ENCODE measurements around the gene FAM20C.
"Not testable (repeated sequence)": the region's sequence is repeated elsewhere in the genome, so short reads cannot be mapped to it uniquely, and the experiment has no call there.

Gene FAM20C

DNA sequence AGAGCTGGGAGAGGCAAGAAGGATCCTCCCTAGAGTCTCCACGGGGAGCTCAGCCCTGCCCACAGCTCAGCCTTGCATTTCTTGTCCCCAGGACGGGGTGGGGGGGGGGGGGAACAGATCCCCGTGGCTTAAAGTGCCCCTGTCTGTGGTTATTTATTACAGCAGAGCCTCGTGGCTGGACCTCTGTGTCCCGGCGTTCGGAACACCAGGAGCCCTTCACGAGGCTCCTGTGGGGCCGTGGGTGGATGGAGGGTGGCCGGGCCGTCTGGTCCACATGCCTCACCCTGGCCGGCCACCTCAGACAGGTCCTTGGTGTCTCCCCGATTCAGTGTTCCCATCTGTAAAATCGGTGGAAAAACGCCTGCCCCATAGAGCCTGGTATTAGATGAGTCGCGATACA lies 37.9 kb downstream of the FAM20C start:
- DNase-seq = no peak

DNA sequence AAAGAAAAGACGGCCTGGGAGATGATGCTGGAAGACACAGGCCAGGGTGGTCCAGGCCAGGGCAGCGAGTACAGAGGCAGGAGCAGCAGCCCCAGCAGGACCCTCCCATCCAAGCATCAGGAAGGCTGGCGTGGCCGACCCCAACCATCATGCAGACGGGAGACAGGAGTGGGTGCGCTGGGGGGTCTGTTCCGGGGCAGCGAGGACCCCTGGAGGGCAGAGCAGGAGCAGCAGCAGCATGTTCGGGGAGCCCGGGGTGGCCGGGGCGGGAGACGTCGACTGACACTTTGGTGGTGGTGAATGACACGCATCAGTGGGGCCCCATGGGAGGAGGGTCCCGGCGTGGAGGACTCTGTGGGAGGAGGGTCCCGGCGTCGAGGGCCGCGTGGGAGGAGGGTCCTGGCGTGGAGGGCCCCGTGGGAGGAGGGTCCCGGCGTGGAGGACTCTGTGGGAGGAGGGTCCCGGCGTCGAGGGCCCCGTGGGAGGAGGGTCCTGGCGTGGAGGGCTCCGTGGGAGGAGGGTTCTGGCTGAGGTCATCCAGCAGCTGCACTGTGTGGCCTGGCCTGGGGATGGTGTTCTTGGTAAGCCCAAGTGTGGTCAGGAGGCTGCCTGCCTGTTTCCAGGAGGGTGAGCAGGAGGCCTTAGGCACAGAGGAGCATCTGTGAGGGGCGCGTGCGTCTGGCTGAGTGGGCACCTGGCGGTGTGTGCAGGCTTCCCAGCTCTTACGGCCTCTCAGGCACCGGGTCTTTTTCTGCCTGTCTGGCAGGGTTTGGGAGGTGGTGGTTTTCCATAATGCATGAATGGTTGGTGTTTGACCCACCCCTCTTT lies 38.9 kb downstream of the FAM20C start:
- no peak for DNase-seq

DNA sequence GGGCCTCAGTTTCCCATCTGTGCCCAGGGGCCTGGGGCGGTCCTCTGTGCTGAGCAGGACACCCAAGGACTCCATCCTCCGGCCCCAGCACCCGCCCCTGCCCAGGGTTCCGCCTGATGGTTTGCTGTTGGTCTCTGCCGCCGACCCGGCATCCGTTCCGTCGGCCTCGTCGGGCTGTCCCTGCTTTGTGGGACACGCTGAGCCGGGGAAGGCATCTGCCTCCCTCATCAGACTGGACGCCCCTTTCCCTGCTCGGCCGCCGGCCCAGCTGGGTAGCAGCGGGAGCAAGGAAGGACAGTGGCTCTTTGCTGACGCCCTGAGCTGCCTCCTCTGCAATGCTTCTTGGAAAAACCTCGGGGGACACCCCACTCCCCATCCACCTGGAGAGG lies 39.5 kb downstream of the FAM20C start:
- no peak for DNase-seq

DNA sequence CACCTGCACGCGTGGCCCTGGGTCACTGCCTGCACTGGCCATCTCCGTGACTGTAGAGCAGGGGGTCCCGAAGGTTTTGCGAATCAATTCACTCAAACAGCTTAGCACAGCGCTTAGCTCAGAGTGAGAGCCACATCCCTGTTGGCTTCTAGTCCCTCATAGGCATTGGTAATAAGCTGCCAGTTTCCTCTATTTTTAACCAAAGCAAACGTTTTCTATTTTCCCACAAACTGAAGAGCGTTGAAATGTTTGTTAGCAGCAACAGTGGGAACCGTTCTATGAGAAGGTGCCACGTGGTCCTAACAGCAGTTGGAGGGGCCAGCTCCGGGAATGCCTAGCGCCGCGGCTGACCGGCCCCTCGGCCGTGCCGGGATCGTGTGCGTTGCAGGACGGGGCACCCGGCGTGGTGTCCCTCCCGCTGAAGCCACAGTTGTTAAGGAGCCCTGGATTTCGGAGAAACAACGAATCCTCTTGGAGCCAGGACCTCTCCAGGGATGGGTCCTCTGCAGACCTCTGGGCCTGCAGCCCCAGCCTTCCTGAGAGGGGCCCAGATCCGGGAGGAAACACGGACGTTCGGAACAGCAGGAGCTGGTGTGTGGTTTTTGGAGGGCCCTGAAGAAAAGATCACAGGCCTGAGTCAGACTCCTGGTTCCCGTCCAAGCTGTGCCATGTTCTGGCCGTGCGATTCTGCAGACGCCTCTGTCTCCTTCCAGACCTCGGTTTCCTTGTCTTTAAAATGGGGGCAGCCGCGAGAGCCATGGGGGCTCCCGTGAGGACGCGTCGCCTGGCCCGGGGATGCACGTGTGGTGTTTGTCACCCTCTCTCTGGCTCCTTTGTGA lies 40.3 kb downstream of the FAM20C start:
- no peak for DNase-seq

DNA sequence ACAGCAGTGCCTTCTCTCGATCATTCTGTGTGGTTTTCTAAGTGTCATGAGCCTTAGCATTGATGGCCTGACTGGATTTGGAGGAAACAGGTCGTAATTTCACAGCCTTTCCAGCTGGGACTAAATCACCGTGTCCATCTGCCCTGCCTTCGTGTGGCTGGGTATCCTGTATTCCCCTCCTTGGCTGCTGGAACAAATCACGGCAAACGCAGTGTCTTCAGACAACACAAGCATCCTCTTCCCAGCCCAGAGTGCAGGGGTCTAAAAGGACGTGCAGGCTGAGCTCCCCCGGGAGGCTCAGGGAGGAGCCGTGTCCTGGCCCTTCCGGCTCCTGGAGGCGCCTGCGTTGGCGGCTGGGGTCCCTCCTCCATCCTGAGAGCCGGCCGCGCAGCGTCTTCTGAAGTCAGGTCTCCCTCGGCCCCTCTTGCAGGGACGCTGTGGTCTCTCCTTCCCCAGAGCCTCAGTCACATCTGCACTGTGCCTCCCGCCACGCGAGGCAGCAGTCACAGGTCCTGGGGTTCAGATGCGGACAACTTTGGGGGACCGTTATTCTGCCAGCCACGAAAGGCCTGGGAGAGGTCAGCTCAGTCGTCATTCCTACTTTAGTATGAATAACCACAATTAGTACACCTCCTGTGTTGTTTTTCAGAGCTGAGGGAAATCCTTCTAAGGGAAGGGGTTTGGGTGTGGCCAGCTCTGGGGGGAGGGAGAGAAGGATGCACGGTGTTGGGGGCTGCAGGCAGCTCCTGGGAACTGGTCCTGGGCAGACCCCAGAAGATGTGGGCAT lies 41.1 kb downstream of the FAM20C start:
- no peak for DNase-seq

DNA sequence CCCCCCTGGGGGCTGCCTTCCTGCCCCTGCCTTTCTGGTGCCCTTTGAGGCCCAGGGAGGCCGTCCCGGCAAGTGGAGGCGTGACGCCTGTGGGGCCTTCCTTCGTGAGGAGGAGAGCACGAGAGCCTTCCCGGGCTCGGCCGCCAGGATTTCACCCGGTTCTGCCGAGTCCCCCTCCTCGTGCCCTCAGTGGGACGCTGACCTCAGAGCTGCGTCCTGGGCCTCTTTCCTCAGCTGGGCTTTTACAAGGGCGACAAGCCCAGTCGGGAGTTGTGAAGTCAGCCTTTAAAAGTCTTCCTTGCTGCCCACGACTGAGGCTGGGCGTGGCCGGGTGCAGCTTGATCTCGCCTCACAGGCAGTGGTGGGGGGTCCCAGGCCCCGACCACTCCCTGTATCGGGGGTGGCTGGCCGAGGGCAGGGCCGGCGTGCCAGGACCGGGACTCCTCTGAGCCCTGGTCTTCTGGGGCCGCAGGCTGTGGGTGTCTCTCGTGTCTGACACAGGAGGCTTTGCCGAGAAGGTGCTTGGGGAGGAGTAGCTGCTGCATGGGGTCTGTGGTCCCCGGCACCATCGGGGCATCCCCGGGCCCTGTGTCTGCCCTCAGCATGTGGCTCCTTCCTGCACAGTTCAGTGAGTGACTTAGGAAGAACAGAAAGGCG lies 41.8 kb downstream of the FAM20C start:
- DNase-seq = no peak

DNA sequence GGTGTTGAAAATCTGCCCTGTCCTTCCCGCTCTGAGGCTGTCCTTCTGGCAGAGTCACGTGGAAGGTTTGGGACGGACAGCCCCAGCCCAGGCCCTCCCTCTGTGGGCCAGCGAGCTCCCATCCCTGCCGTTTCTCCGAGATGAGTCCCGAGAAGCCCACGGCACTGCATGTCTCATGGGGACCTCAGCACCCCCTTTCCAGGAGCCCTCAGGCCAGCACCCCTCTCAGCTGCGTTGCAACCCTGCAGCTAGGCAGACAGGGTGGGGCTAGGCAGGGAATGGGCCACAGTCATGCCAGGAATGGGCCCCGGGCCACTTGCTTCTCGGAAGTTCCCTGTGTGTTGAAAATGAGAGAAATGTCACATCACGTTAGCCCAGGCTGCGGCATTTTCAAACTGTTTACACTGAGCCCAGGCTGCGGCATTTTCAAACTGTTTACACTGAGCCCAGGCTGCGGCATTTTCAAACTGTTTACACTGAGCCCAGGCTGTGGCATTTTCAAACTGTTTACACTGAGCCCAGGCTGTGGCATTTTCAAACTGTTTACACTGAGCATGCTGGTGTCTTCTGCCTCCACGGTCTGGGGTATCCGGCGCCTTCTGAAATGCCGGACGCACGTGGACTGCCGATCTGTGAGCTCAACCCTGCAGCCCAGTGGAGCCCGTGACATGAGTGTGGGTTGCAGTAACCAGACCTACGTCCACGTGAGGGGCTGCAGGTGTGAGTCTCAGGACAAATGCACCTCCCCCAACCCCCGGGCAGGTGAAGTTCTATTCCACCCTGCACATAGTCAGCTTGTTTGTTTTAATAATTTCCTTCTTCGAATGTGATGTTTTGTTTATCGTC lies 42.6 kb downstream of the FAM20C start:
- no peak for DNase-seq

DNA sequence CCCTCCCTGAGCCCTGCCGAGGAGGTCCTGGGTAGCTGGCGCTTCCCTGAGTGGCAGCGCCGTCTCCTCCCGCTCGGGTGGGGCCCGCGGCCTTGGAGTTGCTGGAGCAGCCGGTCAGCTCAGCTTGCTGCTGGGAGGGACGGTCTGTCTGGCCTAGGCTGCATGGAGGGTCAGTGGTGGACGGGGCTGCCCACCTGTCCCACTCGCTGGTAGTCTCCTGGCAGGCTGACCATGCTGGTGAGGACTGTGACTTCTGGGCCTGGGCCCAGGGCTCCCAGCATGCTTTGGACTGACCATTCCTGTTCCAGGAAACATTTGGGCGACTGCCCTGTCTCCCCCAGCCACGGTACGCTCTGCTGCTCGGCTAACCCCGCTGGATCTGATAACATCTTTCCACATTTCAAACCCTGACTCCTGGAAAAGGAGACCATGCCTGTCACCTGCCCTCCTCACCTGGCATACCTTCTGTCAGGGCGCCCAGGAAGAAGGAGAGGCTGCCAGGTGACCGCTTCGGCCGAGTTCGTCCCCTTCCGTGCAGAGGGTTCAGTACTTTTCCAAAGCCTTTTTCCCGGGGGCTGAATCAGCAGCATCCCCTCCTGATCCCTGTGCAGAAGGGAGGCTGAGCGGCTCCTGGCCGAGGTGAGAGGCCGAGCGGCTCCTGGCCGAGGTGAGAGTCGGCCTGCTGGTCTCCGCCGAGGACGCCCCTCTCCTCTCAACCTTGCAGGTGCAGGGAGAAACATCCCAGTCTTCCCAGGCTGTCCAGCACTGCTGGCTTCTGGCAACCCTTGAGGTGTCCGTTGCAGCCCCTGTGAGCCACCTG lies 43.4 kb downstream of the FAM20C start:
- DNase-seq = no peak

DNA sequence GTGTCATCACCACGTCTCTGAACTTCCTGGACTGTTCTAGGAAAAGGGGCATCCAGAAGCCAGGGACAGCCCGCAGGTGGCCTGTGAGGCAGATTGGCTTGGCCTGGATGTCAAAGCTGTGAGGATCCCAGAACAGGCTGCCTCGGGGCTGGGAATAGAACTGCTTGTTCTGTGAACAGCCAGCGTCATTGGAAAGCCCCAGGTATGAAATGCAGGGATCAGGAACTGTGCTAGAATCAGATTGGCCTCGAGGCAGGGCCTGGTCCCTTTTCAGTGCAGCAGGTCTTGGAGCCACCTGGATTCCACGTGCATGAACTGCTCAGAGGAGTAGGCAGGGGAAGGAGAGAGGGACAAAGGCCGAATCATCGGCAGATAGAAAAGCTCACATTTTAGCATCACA lies 44.6 kb downstream of the FAM20C start:
- DNase-seq = no peak

DNA sequence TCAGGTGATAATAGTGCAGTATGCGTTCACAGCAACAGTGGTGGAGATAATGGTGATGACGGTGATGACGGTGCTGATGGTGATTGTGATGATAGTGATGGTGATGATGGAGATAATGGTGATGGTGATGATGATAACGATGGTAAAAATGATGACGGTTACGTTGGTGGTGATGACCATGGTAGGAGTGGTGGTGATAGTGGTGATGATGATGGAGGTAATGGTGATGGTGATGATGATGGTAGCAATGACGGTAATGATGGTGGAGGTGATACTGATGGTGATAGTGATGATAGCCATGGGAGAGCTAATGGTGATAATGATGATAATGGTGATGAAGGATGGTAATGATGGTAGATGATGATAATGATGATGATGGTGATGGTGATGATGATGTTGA lies 45.0 kb downstream of the FAM20C start:
- no peak for DNase-seq

DNA sequence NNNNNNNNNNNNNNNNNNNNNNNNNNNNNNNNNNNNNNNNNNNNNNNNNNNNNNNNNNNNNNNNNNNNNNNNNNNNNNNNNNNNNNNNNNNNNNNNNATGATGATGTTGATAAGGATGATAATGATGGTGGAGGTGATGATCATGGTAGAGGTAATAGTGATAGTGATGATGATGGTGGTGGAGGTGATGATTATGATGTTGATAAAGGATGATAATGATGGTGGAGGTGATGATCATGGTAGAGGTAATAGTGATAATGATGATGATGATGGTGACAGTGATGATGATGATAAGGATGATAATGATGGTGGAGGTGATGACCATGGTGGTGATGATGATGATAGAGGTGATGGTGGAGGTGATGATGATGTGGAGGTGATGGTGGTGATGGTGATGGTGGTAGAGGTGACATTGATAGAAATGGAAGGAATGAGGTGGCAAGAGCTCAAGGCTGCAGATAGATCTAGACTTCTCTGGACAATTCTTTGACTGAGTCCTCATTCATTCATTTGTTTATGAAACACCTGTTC lies 47.8 kb downstream of the FAM20C start:
- DNase-seq = no peak

DNA sequence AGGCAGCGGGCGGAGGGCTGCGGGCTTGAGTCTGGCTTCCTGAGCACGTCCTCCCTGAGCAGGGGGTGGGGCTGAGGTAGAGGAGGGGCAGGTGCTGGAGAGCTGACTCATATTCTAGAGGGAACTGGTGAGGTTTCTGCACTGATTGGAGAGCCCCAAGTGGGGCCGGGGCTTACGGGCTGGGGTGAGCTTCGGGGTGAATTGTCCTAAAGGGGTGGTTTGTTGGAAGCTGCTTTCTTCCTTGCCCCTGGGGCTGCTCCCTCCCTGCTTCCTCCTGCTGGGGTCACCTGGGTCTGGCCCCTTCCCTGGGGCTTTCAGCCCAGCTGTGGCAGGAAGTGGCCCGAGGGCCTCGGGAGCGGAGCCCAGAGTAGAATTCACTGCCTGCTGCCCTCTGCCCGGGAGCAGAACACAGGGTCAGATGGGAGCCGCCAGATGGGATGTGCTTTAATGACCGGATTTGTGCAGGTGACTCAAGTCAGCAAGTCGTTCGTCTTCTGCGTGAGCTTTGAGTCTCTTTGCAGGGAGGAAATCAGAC lies 48.6 kb downstream of the FAM20C start:
- DNase-seq = no peak

DNA sequence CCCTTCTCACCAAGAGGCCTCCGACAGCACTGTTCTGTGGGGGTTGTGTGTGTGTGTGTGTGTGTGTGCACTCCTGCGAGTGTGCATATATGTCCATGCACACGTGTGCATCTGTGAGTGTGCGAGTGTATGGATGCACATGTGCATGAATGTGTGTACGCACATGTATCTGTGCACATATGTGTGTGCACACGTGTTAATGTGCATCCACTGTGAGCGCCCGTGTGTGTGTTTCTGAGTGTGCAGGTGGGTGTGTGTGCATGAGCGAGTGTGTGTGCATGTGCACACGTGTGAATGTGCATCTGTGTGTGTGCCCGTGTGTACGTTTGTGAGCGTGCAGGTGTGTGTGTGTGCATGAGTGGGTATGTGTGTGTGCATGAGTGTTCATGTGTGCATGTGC lies 49.1 kb downstream of the FAM20C start:
- DNase-seq = no peak

DNA sequence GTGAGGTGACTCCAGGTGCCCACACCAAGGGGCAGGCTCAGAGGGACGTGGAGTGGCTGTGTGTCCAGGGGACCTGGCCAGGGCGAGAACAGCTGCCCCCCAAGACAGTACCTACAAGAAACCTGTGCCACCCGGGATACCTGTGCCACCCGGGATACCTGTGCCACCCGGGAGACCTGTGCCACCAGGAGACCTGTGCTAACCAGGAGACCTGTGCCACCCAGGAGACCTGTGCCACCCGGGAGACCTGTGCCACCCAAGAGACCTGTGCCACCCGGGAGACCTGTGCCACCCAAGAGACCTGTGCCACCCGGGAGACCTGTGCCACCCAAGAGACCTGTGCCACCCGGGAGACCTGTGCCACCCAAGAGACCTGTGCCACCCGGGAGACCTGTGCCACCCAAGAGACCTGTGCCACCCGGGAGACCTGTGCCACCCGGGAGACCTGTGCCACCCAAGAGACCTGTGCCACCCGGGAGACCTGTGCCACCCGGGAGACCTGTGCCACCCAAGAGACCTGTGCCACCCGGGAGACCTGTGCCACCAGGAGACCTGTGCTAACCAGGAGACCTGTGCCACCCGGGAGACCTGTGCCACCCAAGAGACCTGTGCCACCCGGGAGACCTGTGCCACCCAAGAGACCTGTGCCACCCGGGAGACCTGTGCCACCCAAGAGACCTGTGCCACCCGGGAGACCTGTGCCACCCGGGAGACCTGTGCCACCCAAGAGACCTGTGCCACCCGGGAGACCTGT lies 50.6 kb downstream of the FAM20C start:
- not testable (repeated sequence) for DNase-seq

DNA sequence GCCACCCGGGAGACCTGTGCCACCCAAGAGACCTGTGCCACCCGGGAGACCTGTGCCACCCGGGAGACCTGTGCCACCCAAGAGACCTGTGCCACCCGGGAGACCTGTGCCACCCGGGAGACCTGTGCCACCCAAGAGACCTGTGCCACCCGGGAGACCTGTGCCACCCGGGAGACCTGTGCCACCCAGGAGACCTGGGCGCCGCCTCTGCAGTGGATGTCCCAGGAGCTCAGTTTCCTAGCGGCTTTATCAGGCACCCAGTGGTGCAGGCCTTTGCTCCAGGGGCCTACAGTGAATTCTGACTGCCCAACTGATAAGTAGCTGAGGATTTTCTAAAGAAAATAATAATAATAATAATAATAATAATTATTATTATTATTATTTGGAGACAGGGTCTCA lies 51.2 kb downstream of the FAM20C start:
- not testable (repeated sequence) for DNase-seq

DNA sequence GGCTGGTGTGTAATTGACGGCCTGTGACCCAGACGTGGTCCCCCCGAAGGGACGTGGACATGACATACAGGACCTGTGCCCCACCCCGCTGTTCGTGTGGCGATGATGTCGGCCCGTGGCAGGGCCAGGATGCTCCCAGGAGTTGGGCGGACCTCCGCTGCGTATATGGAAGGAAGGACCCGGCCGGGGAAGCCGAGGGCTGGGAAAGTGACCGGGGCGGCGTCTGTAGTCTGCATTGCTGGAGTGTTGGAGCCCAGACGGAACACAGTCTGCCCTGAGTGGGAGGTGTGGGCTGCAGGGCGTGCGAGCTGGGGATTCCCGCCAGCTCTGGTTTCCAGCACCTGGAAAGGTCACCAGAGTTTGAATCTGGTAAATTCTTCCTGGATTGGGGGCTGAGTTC lies 52.6 kb downstream of the FAM20C start:
- no peak for DNase-seq

DNA sequence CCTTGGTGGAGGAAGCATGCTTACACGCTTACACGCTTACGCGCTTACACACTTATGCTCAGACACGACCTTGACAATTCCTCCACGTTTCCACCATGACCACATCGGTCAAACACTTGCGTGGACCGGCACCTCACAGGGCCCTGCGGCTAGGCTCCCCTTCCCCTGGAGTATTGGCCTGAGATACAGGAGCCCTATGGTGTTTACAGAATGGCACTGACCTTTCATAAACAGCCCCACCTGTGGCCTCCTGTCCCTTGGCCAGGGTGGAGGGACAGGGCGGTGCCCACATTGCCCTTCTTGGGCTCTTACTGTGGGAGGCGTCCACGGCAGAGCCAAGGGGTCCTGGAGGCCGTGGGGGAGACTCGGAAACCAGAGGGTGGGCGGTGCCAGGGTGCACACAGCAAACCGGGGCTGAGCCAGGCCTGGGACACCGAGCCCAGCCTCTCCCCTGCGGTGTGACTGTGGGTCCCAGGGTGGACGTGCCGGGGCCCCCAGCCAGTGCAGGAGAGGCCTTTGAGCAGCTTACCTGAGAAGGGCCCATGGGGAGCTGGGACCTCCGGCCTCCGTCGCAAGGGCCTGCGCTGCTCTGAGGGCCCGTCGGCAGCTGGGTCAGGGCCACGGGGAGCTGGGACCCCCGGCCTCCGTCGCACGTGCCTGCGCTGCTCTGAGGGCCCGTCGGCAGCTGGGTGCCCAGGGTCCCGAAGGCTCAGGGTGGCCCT lies 53.4 kb downstream of the FAM20C start:
- DNase-seq = no peak

DNA sequence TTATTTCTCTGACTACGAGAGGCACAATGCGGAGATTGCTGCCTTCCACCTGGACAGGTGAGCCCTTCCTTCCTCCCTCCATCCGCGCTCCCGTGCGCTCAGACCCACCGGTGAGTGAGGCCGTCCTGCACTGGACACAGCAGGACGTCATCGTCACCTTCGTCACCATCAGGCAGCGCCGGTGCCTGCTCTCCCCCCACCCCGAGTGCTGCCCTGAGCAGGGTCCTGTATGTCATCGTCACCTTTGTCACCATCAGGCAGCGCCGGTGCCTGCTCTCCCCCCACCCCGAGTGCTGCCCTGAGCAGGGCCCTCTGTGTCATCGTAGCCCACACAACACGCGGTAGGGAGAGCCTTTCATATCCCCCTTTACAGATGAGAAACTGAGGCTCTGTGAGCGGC lies 54.1 kb downstream of the FAM20C start:
- no peak for DNase-seq

DNA sequence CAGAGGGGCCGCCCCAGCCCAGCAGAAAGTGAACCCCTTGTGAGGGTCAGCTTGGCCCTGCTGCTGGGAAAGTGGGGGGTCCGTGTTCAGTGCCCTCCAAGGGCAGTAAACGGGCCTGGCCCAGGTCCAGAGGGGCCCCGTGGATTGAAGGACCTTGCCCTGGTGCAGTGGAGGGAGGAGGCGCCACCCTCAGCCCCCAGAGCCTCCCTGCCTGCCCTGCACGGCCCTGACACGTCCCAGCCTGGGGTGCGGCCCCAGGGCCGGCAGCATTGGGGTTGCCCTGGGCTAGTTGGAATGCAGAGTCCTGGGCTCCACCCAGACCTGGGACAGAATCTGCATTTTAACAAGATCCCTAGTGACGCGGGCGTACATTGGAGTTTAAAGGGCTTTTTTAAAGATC lies 54.8 kb downstream of the FAM20C start:
- DNase-seq = no peak
